Astrocyte of the hippocampus (primary cell): Measurements from ENCODE around the gene WLS.
A peak's percentile ranks its signal among the peaks of the same experiment; 100 is the strongest.

ENCODE experiments used
- DNase-seq: peaks from one replicate; pipeline ENCODE4 v3.0.0; 2011; ENCODE audit warnings: low read depth, low spot score

WLS gene

DNA sequence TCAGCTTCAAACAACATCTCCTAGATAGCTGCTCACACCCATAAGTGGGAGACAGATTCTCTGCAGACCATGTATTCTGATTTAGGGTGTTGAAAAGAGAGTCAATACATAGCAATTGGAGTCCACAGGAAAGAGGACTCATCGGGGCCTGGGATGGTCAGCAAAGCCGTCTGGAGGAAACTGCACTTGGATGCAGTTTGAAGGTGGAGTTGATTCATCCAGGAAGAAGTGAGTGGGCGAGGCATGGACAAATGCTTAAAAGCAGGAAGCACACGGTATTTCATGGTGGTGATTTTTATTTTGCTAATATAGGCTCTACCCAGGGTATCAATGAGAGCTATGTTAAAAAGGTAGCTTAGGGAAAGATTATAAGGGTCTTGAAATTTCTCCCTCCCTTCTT, 145.1 kb downstream of the WLS start:
- no peak for DNase-seq

DNA sequence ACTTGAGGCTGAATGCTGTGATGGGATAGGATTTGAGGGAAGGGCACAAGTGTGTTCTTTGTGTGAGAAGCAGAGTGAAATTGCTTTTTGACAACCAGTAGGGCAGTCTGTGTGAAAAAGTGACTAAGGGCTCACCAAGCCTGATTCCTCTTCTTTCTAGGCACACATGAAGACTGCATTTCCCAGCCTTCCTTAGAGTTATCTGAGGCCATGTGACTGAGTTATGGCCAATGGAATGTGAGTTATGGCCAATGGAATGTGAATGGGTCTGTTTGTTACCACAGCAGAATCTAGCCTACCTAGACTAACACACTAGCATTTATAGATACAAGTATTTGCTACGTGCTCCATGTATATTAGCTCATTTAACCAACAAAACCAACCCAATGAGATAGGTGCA, 146.6 kb downstream of the WLS start:
- no peak for DNase-seq

DNA sequence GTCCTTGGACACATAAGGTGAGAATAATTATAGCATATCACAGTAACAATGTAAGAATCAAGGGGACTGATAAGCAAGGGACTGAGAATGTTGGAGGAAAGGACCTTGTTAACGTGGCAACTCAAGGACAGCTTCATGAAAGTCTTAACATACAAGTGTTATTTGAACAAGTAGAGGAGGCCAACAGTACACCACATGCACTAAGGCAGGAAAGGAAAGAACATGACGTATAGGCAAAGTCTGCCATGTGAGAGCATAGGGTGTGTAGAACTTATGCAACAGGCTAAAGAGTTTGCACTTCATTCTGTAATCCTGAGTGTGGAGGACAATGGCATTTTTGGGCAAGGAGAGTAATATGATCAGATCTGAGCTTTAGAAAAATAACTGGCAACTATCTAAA, 148.6 kb downstream of the WLS start:
- no peak for DNase-seq

DNA sequence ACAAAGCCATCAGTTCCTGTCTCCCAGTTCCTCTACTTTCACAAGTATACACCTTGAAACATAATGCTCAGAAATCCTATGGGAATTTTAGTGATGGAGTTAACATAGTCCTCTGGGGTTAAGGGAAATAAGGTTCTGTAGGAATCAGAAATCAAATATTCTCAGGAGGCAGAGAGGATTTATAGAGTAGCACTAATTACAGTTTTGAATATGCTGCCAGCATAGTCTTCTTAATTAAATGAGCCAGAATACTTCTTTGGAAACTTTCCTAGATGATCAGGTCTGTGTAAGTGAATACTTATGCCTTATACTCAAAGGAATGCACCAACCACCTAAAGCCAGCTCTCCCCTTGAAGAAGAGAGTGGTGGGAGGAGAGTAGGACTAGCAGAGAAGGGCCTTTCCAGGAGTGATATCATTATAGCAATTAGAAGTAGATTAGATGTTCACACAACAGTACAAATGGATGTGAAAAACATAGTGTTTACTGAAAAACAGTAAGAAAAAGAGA, 150.5 kb downstream of the WLS start:
- peak; percentile 15 for DNase-seq

DNA sequence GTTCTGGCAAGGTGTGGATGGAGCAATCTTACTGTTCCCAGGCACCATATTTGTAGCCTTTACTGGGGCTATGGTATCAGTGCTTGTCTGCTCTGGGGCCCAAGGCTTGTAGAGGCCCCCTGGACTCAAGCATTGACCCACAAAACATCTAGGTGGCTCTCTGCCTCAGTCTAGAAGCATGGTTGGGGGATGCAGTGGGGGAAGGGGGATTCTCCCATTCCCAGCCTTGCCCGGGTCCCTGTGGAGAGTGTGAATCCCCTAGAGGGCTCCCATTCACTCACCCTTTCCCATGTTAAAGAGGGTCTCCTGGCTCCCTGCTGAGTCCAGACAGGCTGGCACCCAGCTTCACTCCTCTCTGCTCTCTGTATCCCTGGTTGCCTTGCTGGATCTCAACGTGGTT, 153.7 kb downstream of the WLS start:
- DNase-seq: no peak
